SK-N-SH (cell line): ENCODE measurements around the gene NDC80. TPM values are rescaled to one million over a fixed set of nuclear protein-coding genes. Genes with fewer than 3 reads are reported as not detected.

Experiments
- CTCF ChIA-PET: fragments of 300-600, 350-600 bp; formaldehyde crosslinking; extraction: SDS; loops from one replicate; lab custom pipeline; 2021; lab: Yijun Ruan, JAX
- POLR2A ChIA-PET: fragments of 350-600 bp; sonication (Branson Sonifier 250); formaldehyde crosslinking; extraction: SDS; loops from one replicate; lab custom pipeline; 2020; ENCODE audit warnings: antibody characterized with exemption, inconsistent platforms; lab: Yijun Ruan, JAX
- DNase-seq: peaks from one replicate; pipeline ENCODE4 v3.0.0; 2012
- H2AFZ ChIP-seq: fragments of 200-600 bp; sonication (generic); 2 replicates; pipeline ENCODE4 v1.8.1; 2016; ENCODE audit warnings: antibody characterized with exemption, mild to moderate bottlenecking, low read depth
- H3F3A ChIP-seq: fragments of 200-600 bp; sonication (generic); replicated peaks from 2 replicates; pipeline ENCODE3; 2016; ENCODE audit warnings: antibody characterized with exemption, mild to moderate bottlenecking; ENCODE audit not compliant: insufficient read depth
- H3K27ac ChIP-seq, 2 experiments: fragments of 200-500 bp in 1 of 2; fragments of 200-600 bp in 1 of 2; sonication (Bioruptor generic) in 1 of 2; sonication (generic), shearing (Covaris generic) in 1 of 2; 2 replicates each; pipeline versions ENCODE4 v1.5.1 to v1.6.1; 2014 to 2016; ENCODE audit warnings: low read depth in 2 of 2, inconsistent platforms in 1 of 2, low read length in 1 of 2, mild to moderate bottlenecking in 1 of 2, mixed read lengths in 1 of 2
- H3K27me3 ChIP-seq: fragments of 200-600 bp; sonication (generic), shearing (Covaris generic); 2 replicates; pipeline ENCODE4 v1.6.1; 2016; ENCODE audit warnings: mixed run types; ENCODE audit not compliant: insufficient read depth
- H3K36me3 ChIP-seq, 2 experiments: fragments of 200-500 bp in 1 of 2; fragments of 200-600 bp in 1 of 2; sonication (Bioruptor generic) in 1 of 2; sonication (generic) in 1 of 2; replicated peaks in 1 of 2; 2 replicates each; pipeline versions ENCODE3 to v1.5.1; 2014 to 2016; ENCODE audit warnings: low read length in 1 of 2, mild to moderate bottlenecking in 1 of 2; ENCODE audit not compliant: insufficient read depth in 2 of 2, control insufficient read depth in 1 of 2
- H3K4me1 ChIP-seq, 2 experiments: fragments of 200-500 bp in 1 of 2; fragments of 200-600 bp in 1 of 2; sonication (Bioruptor generic) in 1 of 2; sonication (generic), shearing (Covaris generic) in 1 of 2; 2 replicates each; pipeline versions ENCODE4 v1.5.1 to v1.6.1; 2014 to 2016; ENCODE audit warnings: low read depth in 1 of 2, low read length in 1 of 2, mixed run types in 1 of 2; ENCODE audit not compliant: insufficient read depth in 2 of 2, control insufficient read depth in 1 of 2
- H3K4me2 ChIP-seq: fragments of 200-600 bp; sonication (generic), shearing (Covaris generic); 2 replicates; pipeline ENCODE4 v1.6.1; 2017; ENCODE audit warnings: mixed run types
- H3K4me3 ChIP-seq, 2 experiments: fragments of 200-500 bp in 1 of 2; fragments of 200-600 bp in 1 of 2; sonication (Bioruptor generic) in 1 of 2; sonication (generic), shearing (Covaris generic) in 1 of 2; 2 replicates each; pipeline versions ENCODE4 v1.5.1 to v1.8.1; 2014 to 2016; ENCODE audit warnings: low read depth in 2 of 2, inconsistent platforms in 1 of 2, low read length in 1 of 2, mild to moderate bottlenecking in 1 of 2, mixed read lengths in 1 of 2, moderate library complexity in 1 of 2
- H3K79me2 ChIP-seq: fragments of 200-600 bp; sonication (generic); 2 replicates; pipeline ENCODE4 v1.8.1; 2017; ENCODE audit warnings: mild to moderate bottlenecking; ENCODE audit not compliant: insufficient read depth
- H3K9ac ChIP-seq: fragments of 200-600 bp; sonication (generic); 2 replicates; pipeline ENCODE4 v1.6.1; 2017; ENCODE audit warnings: mixed run types
- H3K9me2 ChIP-seq: fragments of 200-600 bp; sonication (generic); 2 replicates; pipeline ENCODE4 v1.6.1; 2017; ENCODE audit warnings: mixed run types
- H3K9me3 ChIP-seq: fragments of 200-600 bp; sonication (generic); 2 replicates; pipeline ENCODE4 v1.6.1; 2017; ENCODE audit warnings: mixed run types, mild to moderate bottlenecking, moderate library complexity
- H4K20me1 ChIP-seq: fragments of 200-600 bp; sonication (generic); 2 replicates; pipeline ENCODE4 v1.6.1; 2017; ENCODE audit warnings: mild to moderate bottlenecking, mixed run types; ENCODE audit not compliant: insufficient read depth
- CHD2 ChIP-seq: fragments of 150-350 bp; IDR thresholded peaks from 2 replicates; pipeline ENCODE4 v1.6.1; 2018; ENCODE audit warnings: low read length; ENCODE audit not compliant: partially characterized antibody
- EZH2phosphoT487 ChIP-seq: fragments of 200-600 bp; sonication (generic); IDR thresholded peaks from 2 replicates; pipeline ENCODE4 v1.6.1; 2017; ENCODE audit warnings: low read depth, mixed run types, mild to moderate bottlenecking, antibody characterized with exemption, moderate library complexity, borderline replicate concordance
- FOXJ3 ChIP-seq: sonication (generic); formaldehyde crosslinking; IDR thresholded peaks from 2 replicates; pipeline ENCODE4 v1.5.1; 2020; ENCODE audit warnings: mild to moderate bottlenecking, missing genetic modification reagents
- FOXM1 ChIP-seq: IDR thresholded peaks from 2 replicates; pipeline ENCODE4 v1.4.0; 2012; ENCODE audit warnings: low read depth, mild to moderate bottlenecking
- GABPA ChIP-seq: IDR thresholded peaks from 2 replicates; pipeline ENCODE4 v1.4.0; 2012; ENCODE audit warnings: low read depth, mild to moderate bottlenecking
- GATA2 ChIP-seq: sonication (generic); formaldehyde crosslinking; IDR thresholded peaks from 2 replicates; pipeline ENCODE4 v1.5.0; 2020; ENCODE audit warnings: mild to moderate bottlenecking, missing genetic modification reagents
- JUND ChIP-seq: IDR thresholded peaks from 2 replicates; pipeline ENCODE4 v1.4.0; 2012
- RFX5 ChIP-seq: IDR thresholded peaks from 2 replicates; pipeline ENCODE4 v1.6.1; 2012; ENCODE audit warnings: mild to moderate bottlenecking, improper control_type of control experiment, low read length
- RXRA ChIP-seq: IDR thresholded peaks from 2 replicates; pipeline ENCODE4 v1.4.0; 2012; ENCODE audit warnings: low read depth, mild to moderate bottlenecking, borderline replicate concordance
- SMC3 ChIP-seq: IDR thresholded peaks from 2 replicates; pipeline ENCODE4 v1.6.1; 2012; ENCODE audit warnings: low read depth, low read length, improper control_type of control experiment
- WGBS: methylation state at CpG from one replicate; pipeline ENCODE4 v1.1.6; 2017; ENCODE audit warnings: low lambda C conversion rate; 5-methylcytosine and 5-hydroxymethylcytosine counted together
- polyA plus RNA-seq, 3 experiments: library from polyadenylated mRNA; depleted of rRNA; stranded (reverse); fragments of >200 nt; gene quantifications; 2 replicates each; pipeline ENCODE4 v1.2.3, GENCODE V29; 2012
- TF ChIP-seq, protein P1 (sequence below): fragments of 150-350 bp; IDR thresholded peaks from 2 replicates; pipeline ENCODE4 v1.6.1; 2016; ENCODE audit warnings: mild to moderate bottlenecking, low read depth, low read length
- TF ChIP-seq, protein P2 (sequence below): fragments of 200-600 bp; sonication (generic); IDR thresholded peaks from 2 replicates; pipeline ENCODE4 v1.6.1; 2017; ENCODE audit warnings: antibody characterized with exemption, mild to moderate bottlenecking, moderate library complexity
- TF ChIP-seq, protein P3 (sequence below): IDR thresholded peaks from 2 replicates; pipeline ENCODE4 v1.4.0; 2012; ENCODE audit warnings: low read depth, borderline replicate concordance
- TF ChIP-seq, protein P4 (sequence below): IDR thresholded peaks from 2 replicates; pipeline ENCODE4 v1.4.0; 2012; ENCODE audit warnings: low read depth

NDC80 gene
- polyA plus RNA-seq, 1 of the 3 experiments (the other 2 are of a cell fraction): 11.3 TPM

DNA sequence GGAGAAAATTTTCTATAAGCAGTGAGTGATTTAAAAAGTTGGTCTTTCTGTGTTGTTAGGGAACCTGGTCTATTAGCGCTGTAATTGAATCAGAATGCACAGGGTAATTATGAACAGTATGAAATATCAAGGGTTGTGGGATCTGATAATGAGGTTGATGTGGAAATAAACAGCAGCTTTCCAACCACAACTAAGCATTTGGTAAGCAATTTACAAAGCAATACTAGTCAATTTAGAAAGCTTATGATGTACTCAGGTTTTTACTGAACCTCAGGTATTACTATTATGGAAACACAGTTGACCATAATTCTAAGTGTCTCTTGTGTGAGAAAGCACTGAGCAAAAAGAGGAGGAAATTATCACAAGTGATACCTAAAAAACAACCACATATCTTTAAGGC, 73.2 kb downstream of the NDC80 start (continued):
- TF ChIP-seq, protein P1, sequence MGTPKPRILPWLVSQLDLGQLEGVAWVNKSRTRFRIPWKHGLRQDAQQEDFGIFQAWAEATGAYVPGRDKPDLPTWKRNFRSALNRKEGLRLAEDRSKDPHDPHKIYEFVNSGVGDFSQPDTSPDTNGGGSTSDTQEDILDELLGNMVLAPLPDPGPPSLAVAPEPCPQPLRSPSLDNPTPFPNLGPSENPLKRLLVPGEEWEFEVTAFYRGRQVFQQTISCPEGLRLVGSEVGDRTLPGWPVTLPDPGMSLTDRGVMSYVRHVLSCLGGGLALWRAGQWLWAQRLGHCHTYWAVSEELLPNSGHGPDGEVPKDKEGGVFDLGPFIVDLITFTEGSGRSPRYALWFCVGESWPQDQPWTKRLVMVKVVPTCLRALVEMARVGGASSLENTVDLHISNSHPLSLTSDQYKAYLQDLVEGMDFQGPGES: no peak
- TF ChIP-seq CHD2 (no peak), GABPA (no peak)

DNA sequence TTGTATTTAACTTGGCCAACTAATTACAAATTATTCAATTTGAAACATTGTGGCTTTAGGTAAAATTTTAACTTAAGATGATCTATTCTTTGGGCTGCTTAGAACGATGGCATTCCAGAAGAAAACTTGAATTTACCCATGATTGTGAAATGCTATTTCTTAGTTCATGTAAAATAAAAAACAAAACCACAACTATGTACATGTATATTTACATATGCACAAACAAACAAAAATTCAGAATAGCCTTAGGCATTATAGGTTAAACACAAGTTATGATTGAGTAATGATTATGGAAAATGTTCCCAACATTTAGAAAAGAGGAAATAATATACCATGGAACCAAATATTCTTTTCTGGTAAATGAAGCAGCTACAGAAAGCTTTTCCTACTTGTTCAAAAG, 80.6 kb downstream of the NDC80 start:
- Histone ChIP-seq H3K9ac (no peak overlapping the region), H3K4me1 (peaks cover 0 to 2% of the 10 kb centered on the region in 2 experiments; a peak in 2 of 4 replicates), H2AFZ (no peak overlapping the region), H3K4me3 (no peak overlapping the region), H3K9me2 (no peaks in the 10 kb centered on the region), H3K79me2 (peaks cover 13% of the 10 kb centered on the region), H3F3A (no peaks in the 10 kb centered on the region), H3K36me3 (no peaks in the 10 kb centered on the region), H3K27ac (no peak overlapping the region), H3K9me3 (no peaks in the 10 kb centered on the region), H4K20me1 (peaks cover 4% of the 10 kb centered on the region; the same call in 1 of the 2 replicates), H3K4me2 (no peak overlapping the region), H3K27me3 (no peaks in the 10 kb centered on the region)
- 81% methylated on average over 1 of the region's 1 CpG for WGBS
- ChIA-PET CTCF (no interaction called here), POLR2A (no interaction called here)
- DNase-seq: no peak
- TF ChIP-seq FOXJ3 (no peak), RXRA (no peak), GABPA (no peak), RFX5 (no peak), GATA2 (CRISPR knock-in tag) (no peak), FOXM1 (no peak), SMC3 (no peak), EZH2phosphoT487 (no peak), JUND (no peak)
- TF ChIP-seq, protein P2, sequence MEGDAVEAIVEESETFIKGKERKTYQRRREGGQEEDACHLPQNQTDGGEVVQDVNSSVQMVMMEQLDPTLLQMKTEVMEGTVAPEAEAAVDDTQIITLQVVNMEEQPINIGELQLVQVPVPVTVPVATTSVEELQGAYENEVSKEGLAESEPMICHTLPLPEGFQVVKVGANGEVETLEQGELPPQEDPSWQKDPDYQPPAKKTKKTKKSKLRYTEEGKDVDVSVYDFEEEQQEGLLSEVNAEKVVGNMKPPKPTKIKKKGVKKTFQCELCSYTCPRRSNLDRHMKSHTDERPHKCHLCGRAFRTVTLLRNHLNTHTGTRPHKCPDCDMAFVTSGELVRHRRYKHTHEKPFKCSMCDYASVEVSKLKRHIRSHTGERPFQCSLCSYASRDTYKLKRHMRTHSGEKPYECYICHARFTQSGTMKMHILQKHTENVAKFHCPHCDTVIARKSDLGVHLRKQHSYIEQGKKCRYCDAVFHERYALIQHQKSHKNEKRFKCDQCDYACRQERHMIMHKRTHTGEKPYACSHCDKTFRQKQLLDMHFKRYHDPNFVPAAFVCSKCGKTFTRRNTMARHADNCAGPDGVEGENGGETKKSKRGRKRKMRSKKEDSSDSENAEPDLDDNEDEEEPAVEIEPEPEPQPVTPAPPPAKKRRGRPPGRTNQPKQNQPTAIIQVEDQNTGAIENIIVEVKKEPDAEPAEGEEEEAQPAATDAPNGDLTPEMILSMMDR: no peak
- TF ChIP-seq, protein P3, sequence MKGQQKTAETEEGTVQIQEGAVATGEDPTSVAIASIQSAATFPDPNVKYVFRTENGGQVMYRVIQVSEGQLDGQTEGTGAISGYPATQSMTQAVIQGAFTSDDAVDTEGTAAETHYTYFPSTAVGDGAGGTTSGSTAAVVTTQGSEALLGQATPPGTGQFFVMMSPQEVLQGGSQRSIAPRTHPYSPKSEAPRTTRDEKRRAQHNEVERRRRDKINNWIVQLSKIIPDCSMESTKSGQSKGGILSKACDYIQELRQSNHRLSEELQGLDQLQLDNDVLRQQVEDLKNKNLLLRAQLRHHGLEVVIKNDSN: no peak
- TF ChIP-seq, protein P4, sequence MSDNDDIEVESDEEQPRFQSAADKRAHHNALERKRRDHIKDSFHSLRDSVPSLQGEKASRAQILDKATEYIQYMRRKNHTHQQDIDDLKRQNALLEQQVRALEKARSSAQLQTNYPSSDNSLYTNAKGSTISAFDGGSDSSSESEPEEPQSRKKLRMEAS: no peak
